A549 (cell line): ENCODE results near the gene ERI2.

Experiments used
- BHLHE40 ChIP-seq: IDR thresholded peaks from 2 replicates; pipeline ENCODE4 v1.6.1; 2012; ENCODE audit warnings: low read depth, low read length, inconsistent platforms
- CTCF ChIP-seq: fragments of >200 bp; sonication (Bioruptor Twin); formaldehyde crosslinking; IDR thresholded peaks from 3 replicates; pipeline ENCODE4 v1.5.1; 2016
- EP300 ChIP-seq, 2 experiments: fragments of >200 bp; sonication (Bioruptor Twin); formaldehyde crosslinking; IDR thresholded peaks; 2 replicates in 1 of 2; 3 replicates in 1 of 2; pipeline ENCODE4 v1.6.1; 2016 to 2017
- HDAC2 ChIP-seq: fragments of 200-600 bp; sonication (generic); IDR thresholded peaks from 2 replicates; pipeline ENCODE4 v1.6.1; 2016
- JUN ChIP-seq, 2 experiments: fragments of >200 bp; sonication (Bioruptor Twin); formaldehyde crosslinking; IDR thresholded peaks; 2 replicates in 1 of 2; 3 replicates in 1 of 2; pipeline ENCODE4 v1.6.1; 2016 to 2017
- MAFK ChIP-seq: fragments of 450-650 bp; IDR thresholded peaks from 2 replicates; pipeline ENCODE4 v1.6.1; 2014; ENCODE audit not compliant: partially characterized antibody
- MAZ ChIP-seq: fragments of 150-350 bp; IDR thresholded peaks from 2 replicates; pipeline ENCODE4 v1.6.1; 2014; ENCODE audit warnings: antibody characterized with exemption, low read depth, low read length, borderline replicate concordance
- POLR2A ChIP-seq: IDR thresholded peaks from 2 replicates; pipeline ENCODE4 v1.6.1; 2012; ENCODE audit warnings: mild to moderate bottlenecking, low read length
- REST ChIP-seq: fragments of 200-600 bp; sonication (generic); IDR thresholded peaks from 2 replicates; pipeline ENCODE4 v1.6.1; 2016; ENCODE audit warnings: antibody characterized with exemption, mild to moderate bottlenecking, moderate library complexity
- RFX5 ChIP-seq: fragments of 450-650 bp; IDR thresholded peaks from 2 replicates; pipeline ENCODE4 v1.7.1; 2014; ENCODE audit warnings: antibody characterized with exemption, mild to moderate bottlenecking, moderate library complexity
- USF2 ChIP-seq: fragments of 450-650 bp; IDR thresholded peaks from 2 replicates; pipeline ENCODE4 v1.6.1; 2014; ENCODE audit warnings: antibody characterized with exemption
- ZSCAN20 ChIP-seq: fragments of 250-450 bp; sonication (Bioruptor Pico); IDR thresholded peaks from 2 replicates; pipeline ENCODE4 v1.8.0; 2022; ENCODE audit warnings: mild to moderate bottlenecking, moderate library complexity

- TF ChIP-seq RFX5 (no peak), POLR2A (no peak), CTCF (no peak), EP300 (IDR thresholded peaks at IDR 0.05) (no peak), USF2 (no peak), MAZ (no peak), BHLHE40 (no peak), REST (no peak), MAFK (no peak), JUN (IDR thresholded peaks at IDR 0.05) (no peak), HDAC2 (no peak), ZSCAN20 (CRISPR knock-in tag) (no peak)
Measured at GRCh38 chr16:20853143-20853542, 46.9 kb upstream of the ERI2 start.
